Activated CD8-positive, alpha-beta memory T cell treated with anti-CD3 and anti-CD28 coated beads, Interleukin-2, amount 50 U/mL, for 4 hours (primary cell): ENCODE measurements around the gene IFI30.

Experiments used
- DNase-seq: peaks from one replicate; pipeline ENCODE4 v3.0.0-alpha.2; 2020

IFI30 gene

DNA sequence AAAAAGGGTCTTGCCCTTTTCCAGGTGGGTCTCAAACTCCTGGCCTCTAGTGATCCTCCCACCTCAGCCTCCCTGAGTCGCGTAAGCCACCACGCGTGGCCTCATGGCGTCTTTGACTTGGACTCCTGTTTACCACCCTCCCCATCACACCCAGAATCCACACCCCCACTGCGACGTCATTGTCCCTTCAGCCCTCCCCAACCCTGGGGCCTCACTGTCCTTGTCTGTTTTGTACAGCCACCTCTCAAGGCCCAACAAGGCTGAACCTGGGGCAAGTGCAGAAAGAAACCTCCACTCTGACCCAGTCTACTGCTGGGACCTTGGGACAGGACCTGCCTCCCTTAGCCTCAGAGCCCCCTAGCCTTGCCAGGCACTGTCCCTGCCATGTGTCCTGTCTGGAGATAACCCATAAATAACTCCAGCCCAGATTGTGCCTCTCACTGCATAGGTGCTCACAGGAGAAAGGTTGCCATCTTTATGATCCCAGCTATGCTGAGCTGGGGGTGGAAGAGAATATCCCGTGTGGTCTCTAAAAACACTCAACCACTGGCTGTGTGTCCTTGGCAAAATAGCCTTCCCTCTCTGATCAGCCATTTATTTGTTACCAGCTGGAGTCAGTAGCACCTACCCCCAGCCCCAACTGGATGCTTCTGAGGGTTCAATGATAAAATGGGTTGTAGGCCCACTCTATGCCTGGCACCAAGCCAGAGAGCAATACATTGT is 1.8 kb upstream of the IFI30 start:
- DNase-seq, result no peak

DNA sequence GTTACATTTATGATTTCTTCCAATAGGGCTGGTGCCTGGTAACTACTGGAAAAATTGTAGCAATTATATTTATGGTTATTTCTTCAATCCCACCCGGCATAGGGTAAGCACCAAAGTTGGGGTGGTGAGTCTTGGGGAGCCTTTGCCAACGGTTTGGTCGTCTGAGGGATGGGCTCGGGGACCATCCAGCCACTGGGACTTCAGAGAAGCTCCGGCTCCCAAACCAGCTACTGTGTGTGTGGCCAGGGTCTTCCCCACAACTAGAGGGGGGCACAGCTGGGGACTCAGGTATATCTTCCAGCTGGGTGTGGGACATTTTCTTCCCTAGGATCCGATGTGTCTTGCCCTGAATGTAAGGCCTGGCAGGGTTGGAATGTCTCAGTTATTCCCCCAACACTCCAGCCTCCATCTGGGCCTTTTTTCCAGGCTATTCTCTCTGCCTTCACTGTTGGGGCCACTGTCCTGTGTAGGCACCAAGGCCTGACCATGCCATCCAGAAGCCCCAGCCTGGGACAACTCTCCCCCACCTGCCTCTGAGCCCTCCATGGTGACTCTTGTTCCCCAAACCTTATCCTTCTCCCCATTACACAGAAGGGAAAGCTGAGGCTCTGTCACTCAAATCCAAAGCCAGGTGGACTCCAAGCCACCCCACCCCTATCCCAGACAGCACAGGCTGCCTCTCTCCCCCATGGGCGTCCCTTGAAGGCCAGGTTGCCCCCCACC is 1.1 kb upstream of the IFI30 start:
- no peak for DNase-seq

- no peak for DNase-seq
These were observed 500 bp upstream of the IFI30 start for GRCh38 chr19:18173054-18173571.

GRCh38 chr19:18174983-18175382 is 1.4 kb downstream of the IFI30 start:
- no peak for DNase-seq

DNA sequence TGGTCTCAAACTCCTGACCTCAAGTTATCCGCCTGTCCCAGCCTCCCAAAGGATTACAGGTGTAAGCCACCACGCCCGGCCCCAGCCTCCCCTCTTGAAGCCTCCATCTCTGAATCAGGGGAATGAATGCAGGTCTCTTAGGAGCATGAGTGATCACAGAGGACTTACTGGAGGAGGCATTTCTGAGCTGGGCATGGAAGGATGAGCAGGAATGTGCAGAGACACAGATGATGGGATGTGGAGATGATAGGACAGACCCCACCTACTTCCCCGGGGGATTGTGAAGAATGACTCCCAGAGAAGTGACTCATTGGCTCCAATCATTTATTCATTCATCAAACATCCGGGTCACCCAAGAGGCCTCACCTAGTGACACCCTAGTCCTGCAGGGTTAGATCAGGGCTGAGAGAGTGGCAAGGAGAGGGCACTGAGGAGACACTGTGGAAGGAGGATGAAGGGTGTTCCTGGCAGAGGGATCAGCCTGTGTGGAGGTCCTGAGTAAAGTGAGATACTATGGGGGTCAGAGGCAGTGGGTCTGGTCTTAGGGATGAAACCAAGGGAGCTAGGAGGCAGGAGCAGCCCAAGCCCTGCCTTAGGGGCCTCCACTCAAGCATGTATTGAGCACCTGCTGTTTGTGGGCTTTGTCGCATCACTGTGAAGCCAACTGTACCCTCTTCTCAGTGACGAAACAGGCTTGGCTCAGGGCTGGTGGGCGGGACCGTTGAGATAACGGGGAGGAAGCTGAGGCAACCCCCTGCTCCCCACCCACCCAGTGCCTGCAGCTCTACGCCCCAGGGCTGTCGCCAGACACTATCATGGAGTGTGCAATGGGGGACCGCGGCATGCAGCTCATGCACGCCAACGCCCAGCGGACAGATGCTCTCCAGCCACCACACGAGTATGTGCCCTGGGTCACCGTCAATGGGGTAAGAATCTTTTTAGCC is 3.0 kb downstream of the IFI30 start:
- DNase-seq, result no peak

- DNase-seq, result no peak
These were observed 6.3 kb downstream of the IFI30 start for GRCh38 chr19:18179957-18180356.

DNA sequence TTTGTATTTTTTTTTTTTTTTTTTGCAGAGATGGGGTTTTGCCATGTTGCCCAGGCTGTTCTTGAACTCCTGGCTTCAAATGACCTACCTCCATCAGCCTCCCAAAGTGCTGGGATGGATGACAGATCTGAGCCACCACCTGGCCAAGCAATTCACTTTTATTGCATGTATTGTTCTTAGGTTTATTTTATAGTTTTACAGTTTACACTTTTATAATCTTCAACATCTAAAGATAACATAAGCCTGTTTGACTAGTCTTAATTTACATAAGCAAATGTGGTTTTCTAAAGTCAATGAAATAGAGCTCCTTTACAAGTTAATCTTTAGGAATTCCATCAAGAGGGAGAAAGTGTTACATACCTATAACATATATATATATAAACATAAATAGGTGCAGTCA is 9.9 kb downstream of the IFI30 start:
- DNase-seq, result no peak

- DNase-seq, result no peak
These were observed 11.9 kb downstream of the IFI30 start for GRCh38 chr19:18185538-18185937.

GRCh38 chr19:18190278-18190677 is 16.7 kb downstream of the IFI30 start:
- DNase-seq, result no peak

DNA sequence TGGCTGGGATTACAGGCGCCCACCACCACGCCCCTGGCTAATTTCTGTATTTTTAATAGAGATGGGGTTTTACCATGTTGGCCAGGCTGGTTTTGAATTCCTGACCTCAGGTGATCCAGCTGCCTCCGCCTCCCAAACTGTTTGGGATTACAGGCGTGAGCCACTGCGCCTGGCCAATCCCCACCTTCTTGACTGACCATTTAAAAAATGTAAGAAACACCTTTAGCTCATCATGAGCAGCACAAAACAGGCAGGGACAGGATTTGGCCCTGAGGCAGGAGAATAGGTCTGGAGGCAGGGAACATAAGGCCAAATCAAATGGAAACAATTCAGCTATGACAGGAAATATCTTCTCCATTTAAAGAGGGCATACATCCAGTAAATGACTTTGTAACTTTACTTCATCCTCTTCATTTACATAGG is 18.0 kb downstream of the IFI30 start:
- no peak for DNase-seq

- DNase-seq, result peak; percentile 96
These were observed 19.2 kb downstream of the IFI30 start, which contains the start of gene MPV17L2 for GRCh38 chr19:18192673-18193387. Gene MPV17L2 (plus strand): TSS chr19:18193218. CDS start chr19:18193282, 64 bp downstream.

DNA sequence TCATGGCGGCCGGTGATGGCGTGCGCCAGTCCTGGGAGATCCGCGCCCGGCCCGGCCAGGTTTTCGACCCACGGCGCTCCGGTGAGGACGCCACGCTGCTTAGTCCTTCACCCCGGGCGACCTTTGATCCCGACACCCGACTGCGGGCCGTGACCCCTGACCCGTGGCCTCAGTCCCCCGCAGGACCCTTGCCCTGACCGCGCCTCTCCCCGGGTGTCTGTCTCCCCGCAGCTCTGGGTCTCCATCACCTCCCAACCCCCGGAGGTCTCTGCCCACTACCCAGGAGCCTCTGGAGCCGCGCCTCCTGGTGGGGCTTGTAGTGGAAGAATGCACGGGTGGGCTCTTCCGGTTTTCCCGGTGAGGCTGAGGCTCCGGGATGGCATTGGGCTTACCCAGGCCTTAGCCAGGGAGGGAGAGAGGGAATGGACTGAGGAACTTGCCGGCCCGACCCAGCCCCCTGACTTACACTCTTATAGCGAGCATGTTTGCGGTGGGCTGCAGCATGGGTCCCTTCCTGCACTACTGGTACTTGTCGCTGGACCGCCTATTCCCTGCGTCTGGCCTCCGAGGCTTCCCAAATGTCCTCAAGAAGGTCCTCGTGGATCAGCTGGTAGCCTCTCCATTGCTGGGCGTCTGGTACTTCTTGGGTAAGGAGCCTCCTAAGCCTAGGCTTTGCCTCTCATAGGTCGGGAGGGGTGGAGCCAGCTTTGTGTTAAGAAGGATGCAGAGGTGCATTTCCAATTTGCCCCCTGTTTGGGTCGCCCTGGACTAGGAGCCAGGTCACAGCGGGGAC is 20.0 kb downstream of the IFI30 start:
- DNase-seq, result no peak

GRCh38 chr19:18194181-18194530 is 20.5 kb downstream of the IFI30 start:
- DNase-seq, result no peak

DNA sequence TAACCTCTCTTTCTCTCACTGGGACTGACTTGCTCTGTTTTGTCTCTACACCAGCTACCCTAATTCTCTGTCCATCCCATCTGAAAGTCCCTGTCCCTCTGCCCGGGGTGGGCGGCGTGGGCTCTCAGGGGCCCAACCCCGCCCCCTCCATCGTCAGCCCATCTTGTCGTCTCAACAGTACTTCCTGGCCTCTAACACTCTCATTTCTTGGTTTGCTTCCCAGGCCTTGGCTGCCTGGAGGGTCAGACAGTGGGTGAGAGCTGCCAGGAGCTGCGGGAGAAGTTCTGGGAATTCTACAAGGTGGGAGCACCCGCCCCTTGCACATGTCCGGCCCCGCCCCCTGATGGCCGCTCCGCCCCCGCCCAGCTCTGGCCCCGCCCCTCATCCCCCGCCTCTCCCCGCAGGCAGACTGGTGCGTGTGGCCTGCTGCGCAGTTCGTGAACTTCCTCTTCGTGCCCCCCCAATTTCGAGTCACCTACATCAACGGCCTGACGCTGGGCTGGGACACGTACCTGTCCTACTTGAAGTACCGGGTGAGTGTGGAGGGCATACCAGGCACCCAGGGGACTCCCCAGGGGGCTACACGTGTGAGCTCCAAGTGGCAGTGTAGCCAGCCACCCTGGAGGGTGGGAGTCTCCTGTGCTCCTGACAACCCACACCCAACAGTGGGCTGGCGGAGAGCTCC is 21.1 kb downstream of the IFI30 start:
- no peak for DNase-seq

GRCh38 chr19:18196511-18196845 is 22.9 kb downstream of the IFI30 start:
- no peak for DNase-seq

GRCh38 chr19:18197306-18197705 is 23.7 kb downstream of the IFI30 start:
- DNase-seq, result no peak

DNA sequence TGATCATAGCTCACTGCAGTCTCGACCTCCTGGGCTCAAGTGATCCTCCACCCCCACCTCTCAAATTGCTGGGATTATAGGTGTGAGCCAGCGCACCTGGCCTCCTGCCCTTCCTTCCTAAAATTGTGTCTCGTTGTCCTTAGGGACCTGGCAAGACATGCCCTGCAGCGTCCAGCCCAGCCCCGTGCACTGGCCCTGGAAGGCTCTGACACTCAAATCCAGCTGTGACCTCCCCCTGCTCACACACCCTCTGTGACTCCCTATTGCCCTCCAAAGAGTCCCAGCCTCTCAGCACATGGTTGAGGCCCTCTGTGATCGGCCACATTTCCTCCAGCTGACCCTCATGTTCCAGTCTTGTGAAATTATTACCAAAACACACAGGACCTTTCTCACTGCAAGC is 24.3 kb downstream of the IFI30 start:
- DNase-seq, result no peak

DNA sequence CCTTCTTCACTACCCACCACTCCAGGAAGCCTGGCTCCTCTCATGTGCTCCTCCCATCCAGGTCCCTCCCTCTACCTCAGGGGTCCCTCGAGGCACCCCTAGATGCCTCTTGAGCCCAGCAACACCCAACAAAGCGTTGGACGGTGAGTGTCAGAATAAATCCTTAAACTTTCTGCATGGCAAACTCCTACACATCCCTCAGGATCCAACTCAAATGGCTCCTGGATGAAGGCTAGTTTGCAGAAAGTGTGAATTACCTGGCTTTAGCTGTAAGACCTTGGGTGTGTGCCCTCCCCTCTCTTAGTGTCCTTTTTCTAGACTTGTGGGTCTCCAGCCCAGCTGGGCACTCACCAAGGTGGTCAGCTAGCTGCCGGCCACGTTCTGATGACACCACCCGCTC is 24.8 kb downstream of the IFI30 start:
- DNase-seq, result no peak

- no peak for DNase-seq
These were observed 28.8 kb downstream of the IFI30 start for GRCh38 chr19:18202397-18202777.

DNA sequence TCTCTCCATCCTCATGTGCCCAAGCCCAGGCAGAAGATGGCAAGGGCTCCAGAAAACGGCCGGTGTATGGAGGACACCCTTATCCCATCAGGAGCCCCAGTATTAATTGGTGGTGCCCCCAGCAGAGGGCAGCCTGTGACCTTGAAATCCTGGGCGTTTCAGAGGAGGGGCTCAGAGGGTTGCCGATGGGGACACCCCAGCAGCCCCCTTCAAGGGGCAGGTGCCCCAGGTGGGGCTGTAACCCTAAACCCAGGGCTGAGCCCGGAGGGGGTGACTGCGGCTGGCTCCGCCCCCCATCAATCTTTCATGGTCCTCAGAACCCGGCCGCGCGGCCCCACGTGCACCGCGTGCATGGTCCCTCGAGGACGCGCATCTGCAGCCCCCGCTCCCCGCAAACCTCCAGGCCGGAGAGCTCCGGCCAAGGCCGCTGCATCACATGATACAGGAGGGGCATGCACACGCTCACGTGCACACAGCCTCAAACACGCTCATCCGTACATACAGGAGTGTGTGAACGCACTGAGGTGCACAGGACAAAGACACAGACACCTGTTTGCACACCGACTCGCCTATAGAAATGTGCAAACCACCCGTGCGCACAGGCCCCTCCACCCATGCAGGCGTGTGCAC is 29.3 kb downstream of the IFI30 start:
- DNase-seq, result peak; percentile 34

- DNase-seq, result peak; percentile 45
These were observed 29.8 kb downstream of the IFI30 start for GRCh38 chr19:18203408-18203862.
